Stimulated activated CD8-positive, alpha-beta memory T cell treated with anti-CD3 and anti-CD28 coated beads, Interleukin-12 subunit alpha, Interleukin-12 subunit beta, amount 100 ng/mL, for 24 hours (primary cell): ENCODE data around the gene IGSF21.

Source experiments
- DNase-seq: peaks from one replicate; pipeline ENCODE4 v3.0.0-alpha.2; 2020; ENCODE audit errors: extremely low read depth

The IGSF21 gene

DNA sequence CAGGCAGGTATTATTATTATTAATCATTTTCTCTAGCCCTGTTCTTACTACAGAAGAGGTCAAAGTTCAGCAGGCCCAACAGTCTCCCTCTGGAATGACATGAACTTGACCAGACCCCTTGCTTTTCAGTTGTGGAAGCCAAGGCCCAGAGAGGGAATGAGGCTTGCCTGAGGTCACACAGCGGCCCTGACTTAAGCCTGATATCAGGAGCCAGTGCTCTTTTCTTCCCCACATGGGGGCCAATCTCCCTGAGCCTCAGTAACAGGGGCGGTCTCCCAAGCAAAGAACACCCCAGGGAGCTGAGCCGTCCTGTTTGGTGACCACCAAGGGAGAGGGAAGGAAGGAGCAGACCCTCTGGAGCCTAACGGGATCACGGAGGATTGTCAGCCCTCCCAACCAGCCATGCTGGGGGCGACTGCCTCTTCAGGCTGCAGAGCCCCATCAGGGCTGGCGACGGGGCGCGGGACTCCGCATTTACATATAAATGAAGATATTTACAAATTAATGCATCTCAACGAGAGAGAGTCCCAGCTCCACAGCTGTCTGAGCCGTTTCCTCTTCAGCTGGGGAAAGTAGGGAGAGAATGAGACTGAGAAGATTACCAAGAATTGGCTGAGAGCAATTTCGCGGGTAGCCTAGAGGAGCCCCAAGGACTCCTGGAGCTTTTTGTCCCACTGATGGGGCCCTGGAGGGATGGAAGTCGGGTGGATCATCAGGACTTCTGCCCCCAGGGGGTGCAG lies 187.0 kb downstream of the IGSF21 start:
- DNase-seq, result no peak

DNA sequence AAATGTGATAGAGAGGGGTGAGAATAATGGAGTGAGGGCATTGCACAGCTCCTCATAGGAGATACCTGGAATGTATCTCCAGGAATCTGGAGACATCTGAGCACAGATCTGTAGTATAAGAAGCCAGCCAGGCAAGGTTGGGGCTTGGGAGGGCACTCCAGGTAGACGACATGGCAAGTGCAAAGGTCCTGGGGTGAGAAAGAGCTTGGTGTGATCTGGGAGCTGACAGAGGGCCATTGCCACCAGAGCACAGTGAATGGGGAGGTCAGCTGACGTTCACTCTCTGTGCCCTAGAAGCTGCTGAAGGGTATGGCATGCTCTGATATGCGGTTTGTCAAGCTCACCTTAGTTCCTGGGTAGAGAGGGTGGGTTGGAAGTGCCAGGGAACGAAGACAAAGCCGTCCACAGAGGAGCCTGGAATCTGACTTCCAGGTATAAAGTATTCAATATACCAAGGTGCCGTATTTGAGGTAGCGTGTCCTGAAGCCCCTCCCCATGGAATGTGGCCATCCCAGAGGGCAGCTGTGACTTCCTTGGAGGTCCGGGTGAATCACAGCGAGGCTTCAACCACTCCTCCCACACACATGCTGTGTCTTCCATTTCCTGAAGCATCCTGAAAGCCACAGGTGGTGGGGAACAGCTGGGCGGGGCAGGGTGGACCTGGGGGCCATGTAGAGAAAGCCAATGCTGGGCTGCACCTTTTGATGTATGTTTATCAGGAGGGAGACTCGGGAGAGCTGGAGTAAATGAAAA lies 190.5 kb downstream of the IGSF21 start:
- DNase-seq, result no peak

DNA sequence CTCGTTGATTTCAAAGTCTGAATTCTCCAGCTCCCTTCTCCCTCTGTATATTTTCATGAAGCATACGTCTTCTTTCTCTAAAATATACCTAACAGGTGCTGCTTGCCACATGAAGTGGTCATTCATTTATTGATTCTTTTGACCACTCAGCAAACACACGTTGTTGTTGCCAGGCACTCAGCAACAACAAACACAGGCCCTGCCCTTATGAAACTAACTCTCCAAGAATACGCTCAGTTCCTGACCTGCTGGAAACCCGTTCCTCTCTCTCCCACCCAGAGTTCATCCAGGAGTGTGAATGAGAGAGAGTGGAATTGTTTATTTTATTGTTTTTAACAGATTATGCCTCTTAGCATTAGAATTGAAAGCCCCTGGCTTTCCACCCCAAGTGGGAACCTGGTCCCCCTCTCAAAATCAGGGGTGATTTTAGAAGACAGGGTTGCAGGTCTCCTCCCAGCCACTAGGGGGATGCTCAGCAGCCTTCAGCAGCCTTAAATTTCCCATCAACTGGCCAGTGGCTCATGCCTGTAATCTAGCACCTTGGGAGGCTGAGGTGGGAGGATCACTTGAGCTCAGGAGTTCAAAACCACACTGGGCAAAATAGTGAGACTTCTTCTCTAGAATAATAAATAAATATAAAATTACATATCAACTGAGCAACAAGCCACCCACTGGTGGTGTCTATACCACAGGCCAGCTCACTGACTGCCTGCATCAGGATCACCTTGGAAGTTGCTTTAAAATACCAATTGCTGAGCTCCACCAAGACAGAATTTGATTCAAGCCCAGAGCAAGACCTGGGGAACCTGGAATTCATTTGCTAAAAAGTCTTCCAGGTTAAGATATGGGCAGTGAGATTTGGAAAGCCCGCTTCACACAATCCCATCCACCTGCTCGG lies 192.1 kb downstream of the IGSF21 start:
- no peak for DNase-seq

- DNase-seq, result no peak
These were observed 192.8 kb downstream of the IGSF21 start for GRCh38 chr1:18300376-18300775.

DNA sequence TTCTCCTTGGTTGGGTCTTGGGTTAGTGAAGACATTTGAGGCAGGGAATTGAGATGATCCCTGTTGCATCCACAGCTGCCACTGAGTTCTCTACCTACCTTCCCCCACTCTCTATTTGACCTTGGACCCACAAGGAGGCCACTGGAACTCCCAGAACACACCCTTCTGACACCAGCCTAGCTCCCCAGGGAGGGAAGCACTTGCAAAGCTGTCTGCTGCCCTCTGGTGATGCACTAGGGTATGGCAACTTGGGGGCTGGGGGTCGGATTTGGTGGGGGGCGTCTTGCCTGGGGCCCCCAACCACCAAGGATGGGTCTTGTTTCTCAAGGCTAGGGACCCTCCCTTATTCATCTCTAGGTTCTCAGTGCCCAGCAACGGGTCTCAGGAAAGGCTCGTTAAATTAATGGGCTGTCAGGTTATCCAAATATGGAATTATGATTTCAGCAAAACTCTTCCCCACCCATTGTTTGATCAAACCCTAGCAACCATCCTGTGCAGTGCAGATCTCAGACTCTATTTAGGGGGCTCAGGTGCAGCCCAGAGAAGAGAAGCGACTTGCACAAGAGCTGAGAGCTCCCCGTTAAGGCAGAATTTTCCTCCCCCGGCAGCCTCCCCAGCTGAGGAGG lies 195.3 kb downstream of the IGSF21 start:
- DNase-seq, result no peak

- DNase-seq, result no peak
These were observed 196.7 kb downstream of the IGSF21 start for GRCh38 chr1:18304151-18304869.

GRCh38 chr1:18305182-18305795 lies 197.7 kb downstream of the IGSF21 start:
- DNase-seq, result no peak

GRCh38 chr1:18307329-18307898 lies 199.8 kb downstream of the IGSF21 start:
- no peak for DNase-seq

GRCh38 chr1:18309552-18310155 lies 202.1 kb downstream of the IGSF21 start:
- no peak for DNase-seq

GRCh38 chr1:18312961-18313360 lies 205.4 kb downstream of the IGSF21 start:
- no peak for DNase-seq

DNA sequence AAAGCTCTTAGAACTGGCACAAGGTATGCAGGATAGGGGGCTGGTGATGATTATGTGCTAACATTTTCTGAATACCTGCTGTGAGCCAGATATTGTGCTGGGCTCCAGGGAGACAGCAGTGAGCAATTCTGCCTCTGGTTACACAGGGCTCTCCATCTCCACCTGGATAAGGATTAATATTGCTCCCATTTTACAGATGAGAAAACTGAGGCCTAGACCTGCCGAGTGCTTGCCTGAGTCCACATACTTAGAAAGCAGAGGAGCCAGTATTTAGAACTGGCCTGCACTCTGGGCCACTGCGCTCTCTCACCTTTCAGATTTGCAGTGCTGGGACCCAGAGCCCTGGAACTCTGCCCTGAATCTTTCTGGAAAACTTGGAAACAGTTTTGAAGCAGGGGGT lies 205.9 kb downstream of the IGSF21 start:
- DNase-seq, result no peak

DNA sequence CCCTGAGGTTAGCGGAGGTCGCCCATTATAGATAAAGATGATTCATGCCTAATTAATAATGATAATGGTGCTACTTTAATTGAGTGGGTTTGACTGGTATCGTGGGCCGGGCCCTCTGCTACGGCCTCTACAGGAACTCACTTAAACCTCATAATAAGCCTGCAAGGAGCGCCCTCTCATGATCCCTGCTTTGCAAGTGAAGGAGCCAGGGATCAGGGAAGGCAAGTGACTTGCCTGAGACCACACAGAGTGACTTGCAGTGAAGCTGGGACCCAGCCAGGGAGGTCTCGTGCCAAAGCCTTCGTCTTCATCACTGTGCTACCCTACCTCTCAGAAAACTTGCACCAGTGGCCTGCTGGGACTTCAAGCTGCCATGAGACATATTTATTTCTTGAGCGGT lies 206.8 kb downstream of the IGSF21 start:
- DNase-seq, result no peak

- no peak for DNase-seq
These were observed 207.9 kb downstream of the IGSF21 start for GRCh38 chr1:18315449-18315848.

GRCh38 chr1:18316764-18317163 lies 209.2 kb downstream of the IGSF21 start:
- no peak for DNase-seq

DNA sequence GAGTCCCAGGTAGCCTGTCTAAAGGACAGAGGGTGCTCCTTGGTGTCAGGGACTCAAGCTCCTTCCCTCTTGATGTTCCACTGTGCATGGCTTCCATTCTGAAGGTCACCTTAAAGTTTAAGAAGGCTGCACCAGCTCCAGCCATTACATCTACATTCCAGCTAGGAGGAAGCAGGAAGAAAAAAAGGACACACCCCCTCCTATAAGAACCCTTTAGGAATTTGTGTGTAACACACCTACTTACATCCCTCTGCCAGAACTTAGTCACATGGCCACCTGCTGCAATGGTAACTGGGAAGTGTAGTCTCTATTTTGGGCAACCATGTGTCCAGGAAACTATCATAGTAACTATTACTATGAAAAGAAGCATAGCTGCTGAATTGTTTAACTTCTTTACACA lies 211.5 kb downstream of the IGSF21 start:
- DNase-seq, result no peak

GRCh38 chr1:18320051-18320450 lies 212.5 kb downstream of the IGSF21 start:
- no peak for DNase-seq

DNA sequence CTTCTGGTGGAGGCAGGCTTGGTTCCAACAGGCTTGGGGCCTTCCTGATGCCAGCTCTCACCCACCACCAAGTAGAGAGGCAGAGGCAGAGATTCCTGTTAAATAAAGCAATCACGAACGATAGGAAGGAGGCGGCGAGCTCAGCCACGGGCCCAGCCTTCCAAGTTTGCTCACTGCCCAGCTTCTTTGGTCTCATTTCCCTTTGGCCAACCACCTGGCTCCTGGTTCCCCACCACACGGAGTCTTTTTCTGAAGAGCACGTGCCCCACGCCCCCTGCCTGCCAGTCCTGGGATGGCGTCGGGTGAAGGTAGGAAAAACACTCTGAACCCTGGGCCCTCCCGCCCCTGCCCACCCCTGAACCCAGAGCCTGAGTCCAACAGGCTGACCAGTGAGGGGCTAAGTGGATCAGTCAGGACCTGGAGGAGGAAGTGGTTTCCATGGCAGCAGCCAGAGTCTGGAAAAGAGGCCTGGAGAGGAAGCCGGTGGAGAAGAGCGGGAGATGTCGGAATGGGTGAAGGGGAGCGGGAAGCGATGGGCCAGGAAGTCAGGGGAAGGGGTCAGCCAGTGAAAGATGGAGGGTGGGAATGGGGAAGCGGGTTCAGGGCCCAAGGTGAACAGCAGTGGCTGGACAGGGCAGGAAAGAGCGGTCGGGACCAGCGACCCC lies 214.9 kb downstream of the IGSF21 start:
- no peak for DNase-seq

GRCh38 chr1:18323259-18323658 lies 215.7 kb downstream of the IGSF21 start:
- DNase-seq, result no peak

DNA sequence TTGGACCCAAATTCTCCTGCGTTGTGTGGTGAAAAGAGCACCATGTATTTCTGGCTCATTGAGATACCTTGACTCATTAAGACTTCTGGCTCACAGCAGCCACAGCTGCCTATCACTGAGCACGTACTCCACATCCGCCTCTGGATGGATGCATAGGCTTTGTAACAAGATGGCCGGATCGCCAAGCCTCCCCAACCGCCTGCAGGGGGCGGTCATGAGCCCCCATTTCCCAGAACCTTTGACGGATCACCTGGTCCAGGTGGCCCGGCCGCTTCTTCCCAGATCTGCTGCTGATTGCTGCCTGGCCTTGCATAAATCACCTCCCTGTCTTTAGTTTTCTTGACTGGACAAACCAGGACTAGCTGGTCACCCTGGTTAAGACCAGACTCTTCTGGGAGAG lies 216.6 kb downstream of the IGSF21 start:
- no peak for DNase-seq
